GM21360 (cell line): ENCODE results near the gene FBXL19.

Experiments
- ATAC-seq: cut with Tn5 transposase; IDR thresholded peaks from one replicate; pipeline ENCODE4 v1.9.1; 2021; ENCODE audit warnings: mild to moderate bottlenecking, moderate library complexity; ENCODE audit not compliant: unreplicated experiment

Gene FBXL19

DNA sequence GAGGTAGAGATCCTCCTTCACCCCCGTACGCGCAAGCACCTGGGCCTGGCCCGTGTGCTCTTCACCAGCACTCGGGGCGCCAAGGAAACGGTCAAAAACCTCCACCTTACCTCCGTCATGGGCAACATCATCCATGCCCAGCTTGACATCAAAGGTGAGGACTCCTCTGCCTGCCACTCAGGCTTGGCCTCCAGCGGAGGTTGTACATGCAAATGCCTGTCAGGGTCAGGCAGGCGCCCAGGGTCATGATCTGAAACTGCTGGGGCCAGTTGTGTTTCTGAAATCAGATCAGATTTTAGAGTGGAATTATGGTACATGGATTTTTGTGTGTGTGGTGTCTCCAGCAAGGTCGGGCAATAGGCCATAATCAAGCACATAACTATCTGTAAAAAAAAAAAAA lies 38.0 kb downstream of the FBXL19 start:
- no peak for ATAC-seq

DNA sequence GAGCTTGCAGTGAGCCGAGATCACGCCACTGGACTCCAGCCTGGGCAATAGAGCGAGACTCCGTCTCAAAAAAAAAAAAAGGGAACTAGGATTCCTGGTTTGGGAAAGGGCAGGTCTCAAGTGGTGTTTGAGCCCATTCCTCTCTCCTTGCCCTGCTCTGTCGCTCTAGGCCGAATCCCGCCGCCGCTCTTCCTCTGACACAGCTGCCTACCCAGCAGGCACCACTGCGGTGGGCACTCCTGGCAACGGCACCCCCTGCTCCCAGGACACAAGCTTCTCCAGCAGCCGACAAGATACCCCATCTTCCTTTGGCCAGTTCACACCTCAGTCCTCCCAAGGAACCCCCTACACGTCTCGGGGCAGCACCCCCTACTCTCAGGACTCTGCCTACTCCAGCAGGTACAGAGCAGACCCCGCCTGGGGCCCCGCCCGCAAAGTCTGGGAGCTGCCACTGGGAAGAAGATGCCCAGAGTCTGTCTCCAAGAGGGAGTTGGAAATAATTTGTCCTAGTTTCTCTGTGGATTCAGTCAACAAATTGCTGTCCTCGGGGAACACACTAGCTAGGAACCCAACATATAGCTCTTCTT lies 40.6 kb downstream of the FBXL19 start:
- ATAC-seq = no peak

DNA sequence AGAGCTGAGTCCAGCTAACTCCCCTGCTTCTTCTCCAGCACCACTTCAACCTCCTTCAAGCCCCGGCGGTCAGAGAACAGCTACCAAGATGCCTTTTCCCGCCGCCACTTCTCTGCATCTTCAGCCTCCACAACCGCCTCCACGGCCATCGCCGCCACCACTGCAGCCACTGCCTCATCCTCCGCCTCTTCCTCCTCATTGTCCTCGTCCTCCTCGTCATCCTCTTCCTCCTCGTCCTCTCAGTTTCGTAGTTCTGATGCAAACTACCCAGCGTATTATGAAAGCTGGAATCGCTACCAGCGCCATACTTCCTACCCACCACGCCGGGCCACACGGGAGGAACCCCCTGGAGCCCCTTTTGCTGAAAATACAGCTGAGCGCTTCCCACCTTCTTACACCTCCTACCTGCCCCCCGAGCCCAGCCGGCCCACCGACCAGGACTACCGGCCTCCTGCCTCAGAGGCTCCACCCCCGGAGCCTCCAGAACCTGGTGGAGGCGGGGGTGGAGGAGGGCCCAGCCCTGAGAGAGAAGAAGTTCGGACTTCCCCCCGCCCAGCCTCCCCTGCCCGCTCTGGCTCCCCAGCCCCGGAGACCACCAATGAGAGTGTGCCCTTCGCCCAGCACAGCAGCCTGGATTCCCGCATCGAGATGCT lies 41.3 kb downstream of the FBXL19 start:
- no peak for ATAC-seq

DNA sequence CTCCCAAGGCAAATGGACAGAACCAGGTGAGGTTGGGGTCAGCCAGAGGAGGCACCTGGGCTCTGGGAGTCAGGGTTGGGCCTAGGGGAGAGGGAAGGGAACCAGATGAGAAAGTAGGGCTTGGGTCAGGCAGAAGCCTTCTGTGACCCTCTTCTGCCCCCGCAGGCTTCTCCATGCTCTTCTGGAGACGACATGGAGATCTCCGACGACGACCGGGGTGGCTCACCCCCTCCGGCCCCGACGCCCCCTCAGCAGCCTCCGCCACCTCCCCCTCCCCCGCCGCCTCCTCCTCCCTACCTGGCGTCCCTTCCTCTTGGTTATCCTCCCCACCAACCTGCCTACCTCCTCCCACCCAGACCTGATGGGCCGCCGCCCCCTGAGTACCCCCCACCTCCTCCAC lies 42.1 kb downstream of the FBXL19 start:
- ATAC-seq = no peak

DNA sequence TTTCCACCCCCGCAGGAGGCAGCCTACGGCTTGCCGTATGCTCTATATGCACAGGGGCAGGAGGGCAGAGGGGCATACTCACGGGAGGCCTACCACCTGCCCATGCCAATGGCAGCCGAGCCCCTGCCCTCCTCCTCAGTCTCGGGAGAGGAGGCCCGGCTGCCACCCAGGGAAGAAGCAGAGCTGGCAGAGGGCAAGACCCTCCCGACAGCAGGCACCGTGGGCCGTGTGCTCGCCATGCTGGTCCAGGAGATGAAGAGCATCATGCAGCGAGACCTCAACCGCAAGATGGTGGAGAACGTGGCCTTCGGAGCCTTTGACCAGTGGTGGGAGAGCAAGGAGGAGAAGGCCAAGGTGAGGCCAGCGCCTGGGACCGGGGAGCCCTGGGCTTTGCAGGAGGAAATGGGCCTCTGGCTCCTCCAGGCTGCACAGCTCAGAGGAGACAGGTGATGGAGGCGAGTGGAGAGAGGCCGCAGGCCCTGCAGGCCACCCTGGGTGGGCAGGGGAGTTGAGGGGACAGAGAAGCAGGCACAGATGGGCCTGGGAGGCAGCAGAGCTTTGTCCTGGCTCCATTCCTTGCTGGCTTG lies 42.8 kb downstream of the FBXL19 start:
- ATAC-seq = no peak

DNA sequence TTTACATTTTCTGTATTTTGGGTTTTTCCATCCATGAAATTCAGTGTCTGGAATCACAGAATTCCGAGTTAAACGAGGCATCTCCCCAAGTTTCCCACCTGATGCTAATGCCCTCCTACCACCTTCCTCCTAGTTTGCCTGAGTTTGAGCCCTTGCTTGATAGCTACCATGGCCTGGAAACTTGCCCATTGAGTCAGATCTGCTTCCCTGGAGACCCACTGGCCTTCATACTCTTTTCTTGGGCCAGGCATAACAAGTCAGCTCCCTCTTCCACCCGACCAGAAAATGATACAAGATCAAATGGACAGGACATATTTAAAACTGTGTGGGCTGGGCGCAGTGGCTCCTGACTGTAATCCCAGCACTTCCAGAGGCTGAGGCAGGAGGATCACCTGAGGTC lies 44.4 kb downstream of the FBXL19 start:
- ATAC-seq = no peak

DNA sequence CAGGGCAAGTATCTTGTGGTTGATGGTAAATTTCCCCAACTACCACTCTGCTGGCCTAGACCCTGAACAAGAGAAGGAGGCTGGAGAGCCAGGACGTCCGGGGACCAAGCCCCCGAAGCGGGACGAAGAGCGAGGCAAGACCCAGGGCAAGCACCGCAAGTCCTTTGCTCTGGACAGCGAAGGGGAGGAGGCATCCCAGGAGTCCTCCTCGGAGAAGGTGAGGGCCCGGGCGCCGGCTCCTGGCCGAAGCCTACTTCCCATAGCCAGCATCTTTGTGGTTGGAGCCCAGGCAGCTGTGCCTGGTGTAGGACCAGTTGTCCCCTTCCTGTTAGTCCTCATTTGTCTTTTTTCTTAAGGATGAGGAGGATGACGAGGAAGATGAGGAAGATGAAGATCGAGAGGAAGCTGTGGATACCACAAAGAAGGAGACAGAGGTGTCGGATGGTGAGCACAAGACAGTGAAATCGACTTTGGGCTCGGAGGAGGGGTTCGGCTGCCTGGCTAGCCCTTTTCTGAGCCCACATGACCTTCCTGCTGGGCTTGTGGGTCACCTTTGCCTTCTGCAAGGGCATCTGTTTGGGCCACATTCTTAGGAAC lies 46.0 kb downstream of the FBXL19 start:
- no peak for ATAC-seq

DNA sequence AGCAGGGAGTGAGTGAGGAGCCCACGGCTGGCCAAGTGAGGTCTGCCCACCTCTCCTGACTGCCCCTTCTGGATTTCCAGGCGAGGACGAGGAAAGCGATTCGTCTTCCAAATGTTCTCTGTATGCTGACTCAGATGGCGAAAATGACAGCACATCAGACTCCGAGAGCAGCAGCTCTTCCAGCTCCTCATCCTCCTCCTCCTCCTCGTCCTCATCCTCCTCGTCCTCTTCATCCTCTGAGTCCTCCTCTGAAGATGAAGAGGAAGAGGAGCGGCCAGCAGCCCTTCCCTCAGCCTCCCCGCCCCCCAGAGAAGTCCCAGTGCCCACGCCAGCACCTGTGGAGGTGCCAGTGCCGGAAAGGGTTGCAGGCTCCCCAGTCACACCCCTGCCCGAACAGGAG lies 47.9 kb downstream of the FBXL19 start:
- ATAC-seq = no peak

DNA sequence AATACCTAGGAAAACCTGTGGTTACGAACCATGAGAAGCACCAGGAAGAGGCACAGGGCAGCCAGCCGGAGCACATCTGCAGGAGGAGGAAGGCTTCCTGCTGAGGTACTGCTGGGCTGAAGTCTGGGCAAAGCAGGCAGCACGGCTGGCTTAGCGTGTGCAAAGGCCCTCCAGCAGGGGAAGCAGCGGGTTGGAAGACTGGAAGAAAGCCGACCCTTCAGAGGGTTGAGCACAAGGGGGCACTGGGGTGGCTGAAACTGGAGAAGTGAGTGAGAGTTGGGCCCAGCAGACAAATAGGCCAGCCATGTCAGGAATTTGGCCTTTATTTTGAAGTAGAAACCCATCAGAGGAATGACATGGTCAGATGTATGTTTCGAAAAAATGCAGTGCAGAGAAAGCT lies 49.5 kb downstream of the FBXL19 start:
- no peak for ATAC-seq

DNA sequence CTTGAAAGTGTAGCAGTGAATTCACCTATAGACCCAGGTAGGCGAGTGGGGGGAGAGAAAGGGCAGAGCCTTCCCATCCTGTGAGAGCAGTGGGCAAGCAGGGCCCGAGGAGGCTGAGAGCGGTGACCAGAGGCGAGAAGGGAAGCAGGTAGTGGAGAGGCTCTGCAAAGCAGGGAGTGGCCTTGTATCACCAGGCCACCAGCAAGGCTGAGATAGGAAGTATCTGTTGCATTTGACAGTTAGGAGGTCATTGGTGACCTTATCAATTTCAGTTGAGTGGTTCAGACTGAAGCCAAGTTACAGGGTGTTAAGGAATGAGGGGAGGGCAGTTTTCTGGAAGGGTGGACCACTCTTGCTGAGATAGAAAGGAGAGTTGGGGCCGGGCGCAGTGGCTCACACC lies 51.0 kb downstream of the FBXL19 start:
- ATAC-seq = no peak

DNA sequence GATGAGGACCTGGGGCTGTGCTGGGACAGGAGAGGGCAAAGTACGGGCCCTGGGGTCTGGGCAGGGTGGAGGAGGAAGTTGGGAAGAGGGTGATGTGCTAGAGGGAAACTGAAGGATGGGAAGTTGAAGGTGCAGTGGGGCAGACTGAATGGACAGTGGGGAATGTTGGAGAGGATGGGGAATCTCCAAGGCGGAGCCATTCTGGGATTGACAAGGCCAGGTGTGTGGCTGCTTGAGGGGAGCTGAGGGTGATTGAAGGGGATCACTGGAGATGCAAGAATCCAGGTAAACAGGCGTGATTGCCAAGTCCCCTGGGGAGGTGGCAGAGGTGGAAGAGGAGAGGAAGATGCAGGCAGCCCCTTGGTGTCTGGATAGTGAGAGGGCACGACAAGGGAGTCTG lies 53.1 kb downstream of the FBXL19 start:
- no peak for ATAC-seq

DNA sequence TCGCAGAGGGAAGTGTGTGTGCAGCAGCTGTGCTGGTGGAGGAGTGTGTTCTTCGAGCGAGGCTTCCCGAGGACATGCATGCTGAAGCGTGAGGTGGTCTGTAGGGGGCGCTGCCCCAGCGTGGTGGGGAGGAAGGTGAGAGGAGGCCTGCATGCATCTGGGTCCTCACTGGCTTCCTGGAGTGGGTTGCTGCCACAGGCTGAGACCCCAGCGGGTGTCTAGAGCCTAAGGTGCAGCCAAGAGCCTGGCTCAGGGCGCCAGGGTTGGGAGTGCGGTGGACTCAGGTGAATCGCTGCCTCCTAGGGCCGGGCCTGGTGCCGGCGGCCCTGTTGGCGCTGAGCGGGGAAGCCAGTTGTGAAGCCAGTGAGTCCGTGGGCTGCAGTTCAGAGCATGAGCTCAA lies 54.1 kb downstream of the FBXL19 start:
- ATAC-seq = no peak

DNA sequence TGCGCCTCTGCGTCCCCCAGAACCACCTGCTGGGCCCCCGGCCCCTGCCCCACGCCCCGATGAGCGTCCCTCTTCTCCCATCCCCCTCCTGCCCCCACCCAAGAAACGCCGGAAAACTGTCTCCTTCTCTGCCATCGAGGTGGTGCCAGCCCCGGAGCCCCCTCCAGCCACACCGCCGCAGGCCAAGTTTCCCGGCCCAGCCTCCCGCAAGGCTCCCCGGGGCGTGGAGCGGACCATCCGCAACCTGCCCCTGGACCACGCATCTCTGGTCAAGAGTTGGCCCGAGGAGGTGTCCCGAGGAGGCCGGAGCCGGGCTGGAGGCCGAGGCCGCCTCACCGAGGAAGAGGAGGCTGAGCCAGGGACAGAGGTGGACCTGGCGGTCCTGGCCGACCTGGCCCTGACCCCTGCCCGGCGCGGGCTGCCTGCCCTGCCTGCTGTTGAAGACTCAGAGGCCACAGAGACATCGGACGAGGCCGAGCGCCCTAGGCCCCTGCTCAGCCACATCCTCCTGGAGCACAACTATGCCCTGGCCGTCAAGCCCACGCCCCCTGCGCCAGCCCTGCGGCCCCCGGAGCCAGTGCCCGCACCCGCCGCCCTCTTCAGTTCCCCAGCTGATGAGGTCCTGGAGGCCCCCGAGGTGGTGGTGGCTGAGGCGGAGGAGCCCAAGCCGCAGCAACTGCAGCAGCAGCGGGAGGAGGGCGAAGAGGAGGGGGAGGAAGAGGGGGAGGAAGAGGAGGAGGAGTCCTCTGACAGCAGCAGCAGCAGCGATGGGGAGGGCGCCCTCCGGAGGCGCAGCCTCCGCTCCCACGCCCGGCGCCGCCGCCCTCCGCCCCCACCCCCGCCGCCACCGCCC lies 56.0 kb downstream of the FBXL19 start:
- ATAC-seq = no peak

DNA sequence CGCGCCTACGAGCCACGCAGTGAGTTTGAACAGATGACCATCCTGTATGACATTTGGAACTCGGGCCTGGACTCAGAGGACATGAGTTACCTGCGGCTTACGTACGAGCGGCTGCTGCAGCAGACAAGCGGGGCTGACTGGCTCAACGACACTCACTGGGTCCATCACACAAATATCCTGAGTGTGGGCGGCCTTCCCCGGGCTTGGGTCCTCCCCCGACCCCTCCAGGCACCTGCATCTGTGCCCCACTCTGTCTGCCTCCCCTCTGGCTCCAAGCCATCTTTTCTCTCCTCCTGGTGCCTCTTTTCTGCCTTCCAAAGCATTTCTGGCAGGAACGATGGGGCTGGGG lies 56.6 kb downstream of the FBXL19 start:
- ATAC-seq = no peak

DNA sequence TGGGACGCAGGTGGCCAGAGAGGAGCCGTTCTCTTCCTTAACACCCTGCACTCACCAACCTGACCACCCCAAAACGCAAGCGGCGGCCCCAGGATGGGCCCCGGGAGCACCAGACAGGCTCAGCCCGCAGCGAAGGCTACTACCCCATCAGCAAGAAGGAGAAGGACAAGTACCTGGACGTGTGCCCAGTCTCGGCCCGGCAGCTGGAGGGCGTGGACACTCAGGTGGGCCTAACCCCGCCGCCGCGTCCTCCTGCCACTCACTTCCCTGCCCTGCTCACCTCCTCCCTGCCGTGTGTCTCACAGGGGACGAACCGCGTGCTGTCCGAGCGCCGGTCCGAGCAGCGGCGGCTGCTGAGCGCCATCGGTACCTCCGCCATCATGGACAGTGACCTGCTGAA lies 57.1 kb downstream of the FBXL19 start:
- ATAC-seq = no peak

DNA sequence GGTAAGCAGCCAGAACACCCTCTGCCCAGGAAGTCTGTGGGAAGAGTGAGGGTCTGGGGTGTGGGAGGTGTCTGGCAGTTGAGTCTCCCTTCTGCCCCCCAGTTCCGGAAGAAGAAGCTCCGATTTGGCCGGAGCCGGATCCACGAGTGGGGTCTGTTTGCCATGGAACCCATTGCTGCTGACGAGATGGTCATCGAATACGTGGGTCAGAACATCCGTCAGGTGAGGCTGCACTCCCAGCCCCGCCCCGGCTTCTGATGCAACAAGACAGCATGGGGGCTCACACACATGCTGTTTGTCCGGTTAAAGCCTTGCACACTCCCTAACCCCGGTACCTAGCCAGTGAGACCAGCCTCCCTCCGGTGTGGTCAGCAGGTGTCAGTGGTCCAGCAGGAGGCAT lies 57.6 kb downstream of the FBXL19 start:
- no peak for ATAC-seq

DNA sequence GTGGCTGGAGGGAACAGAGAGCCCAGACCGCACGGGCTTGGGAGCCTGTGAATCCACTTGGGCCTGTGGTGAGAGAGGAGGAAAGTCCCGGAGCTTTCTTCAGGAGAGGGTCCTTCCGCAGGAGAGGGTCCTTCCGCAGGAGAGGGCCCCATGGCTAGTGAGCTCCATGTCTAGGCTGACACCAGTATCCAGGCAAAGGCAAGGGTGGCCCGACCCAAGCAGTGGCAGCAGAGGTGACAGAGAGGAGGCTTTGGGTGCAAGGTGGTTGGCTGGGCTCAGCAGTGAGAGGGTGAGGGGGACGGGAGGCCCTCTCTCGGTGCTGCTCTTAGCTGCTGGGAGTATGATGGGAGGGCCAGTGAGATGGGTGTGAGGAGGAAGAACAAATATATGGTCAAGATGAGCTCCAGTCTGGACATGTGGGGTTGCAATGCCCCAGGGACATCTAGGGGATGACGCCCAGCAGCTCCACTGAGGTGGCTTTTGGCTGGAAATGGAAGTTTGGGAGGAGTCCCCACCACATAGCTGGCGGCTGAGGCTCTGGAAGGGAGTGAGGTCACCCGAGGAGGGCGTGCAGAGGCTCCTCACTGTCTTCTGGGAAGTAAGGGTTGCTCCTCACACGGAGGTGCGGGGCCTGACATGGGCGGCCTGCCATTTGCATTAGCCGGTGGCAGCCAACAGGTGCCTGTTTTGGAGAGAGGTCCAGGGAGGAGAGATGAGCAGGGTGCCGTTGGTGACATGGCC lies 59.3 kb downstream of the FBXL19 start:
- ATAC-seq = no peak

DNA sequence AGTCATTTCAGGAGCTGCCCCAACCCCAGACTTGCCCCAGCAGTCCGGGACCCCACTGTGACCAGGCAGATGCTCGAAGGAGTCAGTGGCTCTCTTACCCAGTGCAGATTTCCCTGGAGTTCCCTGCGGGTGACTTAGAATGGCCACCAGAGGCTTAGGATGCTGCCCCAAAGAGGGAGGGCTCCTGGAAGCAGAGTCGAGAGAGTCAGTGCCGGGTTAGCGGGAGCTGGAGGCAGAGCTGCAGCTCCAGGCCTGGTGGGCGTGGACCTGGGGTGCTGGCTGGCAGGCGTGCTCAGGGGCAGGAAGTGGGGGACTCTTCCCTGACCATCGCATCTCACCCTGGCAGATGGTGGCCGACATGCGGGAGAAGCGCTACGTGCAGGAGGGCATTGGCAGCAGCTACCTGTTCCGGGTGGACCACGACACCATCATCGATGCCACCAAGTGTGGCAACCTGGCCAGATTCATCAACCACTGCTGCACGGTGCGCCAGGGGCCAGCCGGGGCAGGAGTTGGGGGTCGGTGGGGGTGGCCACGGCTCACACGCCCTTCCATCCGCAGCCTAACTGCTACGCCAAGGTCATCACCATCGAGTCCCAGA lies 60.0 kb downstream of the FBXL19 start:
- no peak for ATAC-seq

DNA sequence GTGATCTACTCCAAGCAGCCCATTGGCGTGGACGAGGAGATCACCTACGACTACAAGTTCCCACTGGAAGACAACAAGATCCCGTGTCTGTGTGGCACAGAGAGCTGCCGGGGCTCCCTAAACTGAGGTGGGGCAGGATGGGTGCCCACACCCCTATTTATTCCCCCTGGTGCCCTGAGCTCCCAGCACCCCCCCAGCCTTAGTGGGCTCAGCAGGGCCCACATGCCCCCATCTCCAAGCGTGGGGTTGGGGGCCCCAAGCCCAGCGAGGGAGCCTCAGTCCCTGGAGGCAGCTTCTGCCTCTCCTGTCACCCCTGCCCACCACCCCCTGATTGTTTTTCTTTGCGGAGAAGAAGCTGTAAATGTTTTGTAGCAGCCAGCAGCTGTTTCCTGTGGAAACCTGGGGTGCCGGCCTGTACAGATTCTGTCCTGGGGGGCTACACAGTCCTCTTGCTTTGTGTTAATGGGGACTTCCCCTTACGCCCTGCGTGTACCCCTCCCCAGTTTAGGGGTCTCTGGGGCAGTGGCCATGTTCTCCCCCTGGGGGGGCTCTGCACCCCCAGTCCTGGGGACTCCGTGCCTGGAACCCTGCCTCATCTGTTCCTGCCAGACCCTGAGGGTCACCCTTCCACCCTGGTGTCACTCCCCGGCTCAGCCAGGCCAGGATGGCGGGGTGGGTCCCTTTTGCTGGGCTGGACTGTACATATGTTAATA lies 60.7 kb downstream of the FBXL19 start:
- ATAC-seq = no peak
